ENCODE measurements around the gene PPP4R1.

Gene PPP4R1

DNA sequence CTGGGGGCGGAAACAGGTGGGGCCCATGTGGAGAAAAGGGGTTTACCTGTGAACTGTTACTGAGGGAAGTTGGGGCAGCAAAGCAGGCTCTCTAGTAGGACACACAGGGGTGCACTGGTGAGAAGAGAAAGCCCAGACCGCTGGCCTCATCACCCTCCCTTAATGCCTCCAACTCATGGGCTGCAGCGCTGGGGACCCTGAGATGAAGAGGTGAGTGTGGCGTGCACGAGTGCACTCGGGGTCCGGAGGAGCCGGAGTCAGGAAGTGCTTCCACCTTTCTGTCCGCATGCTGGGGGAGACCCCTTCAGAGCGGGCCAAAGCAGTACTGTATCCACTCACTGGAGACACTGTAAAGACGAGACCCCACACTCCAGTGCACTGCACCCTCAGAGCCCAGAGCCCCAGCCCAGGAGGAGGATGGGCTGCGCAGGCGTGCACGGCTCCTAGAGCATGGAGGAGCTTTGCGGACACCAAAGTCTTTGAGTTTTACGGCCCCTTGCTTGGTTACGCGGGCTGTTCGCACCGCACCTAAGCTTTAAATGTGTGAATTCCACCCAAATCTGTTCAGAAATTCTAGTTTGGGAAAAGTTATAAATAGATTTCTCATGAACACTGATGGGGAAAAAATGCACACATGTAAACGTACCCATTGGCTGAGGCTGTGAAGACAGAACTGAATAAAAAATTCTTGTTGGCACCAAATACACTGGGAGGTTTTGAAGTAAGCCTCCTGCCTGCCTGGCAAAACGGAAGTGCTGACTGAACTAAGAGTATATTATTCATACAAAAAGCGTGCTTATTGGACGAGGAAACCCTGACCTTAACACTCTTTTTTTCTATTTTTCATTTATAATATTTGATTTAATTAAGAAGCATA, 45.4 kb upstream of the PPP4R1 start:
- no peak for DNase-seq (ENCODE audit: low read depth in 1 of 2, low spot score in 1 of 2)
- TF ChIP-seq SPI1 (IDR thresholded peaks at IDR 0.05; ENCODE audit: borderline replicate concordance, low read depth) (no peak), POLR2AphosphoS5 (IDR thresholded peaks at IDR 0.05; ENCODE audit: low read depth) (no peak), CTCF (IDR thresholded peaks at IDR 0.05; ENCODE audit: insufficient read depth, low read length) (no peak), GABPA (IDR thresholded peaks at IDR 0.05; ENCODE audit: low read depth) (no peak)
- TF ChIP-seq, protein P1, sequence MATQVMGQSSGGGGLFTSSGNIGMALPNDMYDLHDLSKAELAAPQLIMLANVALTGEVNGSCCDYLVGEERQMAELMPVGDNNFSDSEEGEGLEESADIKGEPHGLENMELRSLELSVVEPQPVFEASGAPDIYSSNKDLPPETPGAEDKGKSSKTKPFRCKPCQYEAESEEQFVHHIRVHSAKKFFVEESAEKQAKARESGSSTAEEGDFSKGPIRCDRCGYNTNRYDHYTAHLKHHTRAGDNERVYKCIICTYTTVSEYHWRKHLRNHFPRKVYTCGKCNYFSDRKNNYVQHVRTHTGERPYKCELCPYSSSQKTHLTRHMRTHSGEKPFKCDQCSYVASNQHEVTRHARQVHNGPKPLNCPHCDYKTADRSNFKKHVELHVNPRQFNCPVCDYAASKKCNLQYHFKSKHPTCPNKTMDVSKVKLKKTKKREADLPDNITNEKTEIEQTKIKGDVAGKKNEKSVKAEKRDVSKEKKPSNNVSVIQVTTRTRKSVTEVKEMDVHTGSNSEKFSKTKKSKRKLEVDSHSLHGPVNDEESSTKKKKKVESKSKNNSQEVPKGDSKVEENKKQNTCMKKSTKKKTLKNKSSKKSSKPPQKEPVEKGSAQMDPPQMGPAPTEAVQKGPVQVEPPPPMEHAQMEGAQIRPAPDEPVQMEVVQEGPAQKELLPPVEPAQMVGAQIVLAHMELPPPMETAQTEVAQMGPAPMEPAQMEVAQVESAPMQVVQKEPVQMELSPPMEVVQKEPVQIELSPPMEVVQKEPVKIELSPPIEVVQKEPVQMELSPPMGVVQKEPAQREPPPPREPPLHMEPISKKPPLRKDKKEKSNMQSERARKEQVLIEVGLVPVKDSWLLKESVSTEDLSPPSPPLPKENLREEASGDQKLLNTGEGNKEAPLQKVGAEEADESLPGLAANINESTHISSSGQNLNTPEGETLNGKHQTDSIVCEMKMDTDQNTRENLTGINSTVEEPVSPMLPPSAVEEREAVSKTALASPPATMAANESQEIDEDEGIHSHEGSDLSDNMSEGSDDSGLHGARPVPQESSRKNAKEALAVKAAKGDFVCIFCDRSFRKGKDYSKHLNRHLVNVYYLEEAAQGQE (IDR thresholded peaks at IDR 0.05; ENCODE audit: insufficient replicate concordance, low read depth), result no peak
- no peak overlapping the region for H3K4me3 ChIP-seq (replicated peaks; ENCODE audit: insufficient read depth, low read length)
- no peaks in the 10 kb centered on the region for H3K27me3 ChIP-seq (ENCODE audit: insufficient read depth, poor library complexity, severe bottlenecking)
- no peak overlapping the region for H3K27ac ChIP-seq (replicated peaks)

GRCh38 chr18:9658087-9658641, 43.8 kb upstream of the PPP4R1 start:
- H3K4me3 ChIP-seq (replicated peaks; ENCODE audit: insufficient read depth, low read length), result no peak overlapping the region
- DNase-seq (ENCODE audit: low read depth in 1 of 2, low spot score in 1 of 2), result no peak
- H3K27ac ChIP-seq (replicated peaks), result no peak overlapping the region
- no peak for TF ChIP-seq POLR2AphosphoS5 (IDR thresholded peaks at IDR 0.05; ENCODE audit: low read depth)
- no peak for TF ChIP-seq SPI1 (IDR thresholded peaks at IDR 0.05; ENCODE audit: borderline replicate concordance, low read depth)
- no peak for TF ChIP-seq GABPA (IDR thresholded peaks at IDR 0.05; ENCODE audit: low read depth)
- H3K27me3 ChIP-seq (ENCODE audit: insufficient read depth, poor library complexity, severe bottlenecking), result no peaks in the 10 kb centered on the region

- Histone ChIP-seq H3K27me3 (ENCODE audit: insufficient read depth, poor library complexity, severe bottlenecking) (no peaks in the 10 kb centered on the region), H3K27ac (replicated peaks) (no peak overlapping the region), H3K4me3 (replicated peaks; ENCODE audit: insufficient read depth, low read length) (no peak overlapping the region)
- DNase-seq (ENCODE audit: low read depth in 1 of 2, low spot score in 1 of 2), result no peak
- TF ChIP-seq GABPA (IDR thresholded peaks at IDR 0.05; ENCODE audit: low read depth) (no peak), POLR2AphosphoS5 (IDR thresholded peaks at IDR 0.05; ENCODE audit: low read depth) (no peak), CTCF (IDR thresholded peaks at IDR 0.05; ENCODE audit: insufficient read depth, low read length) (no peak), SPI1 (IDR thresholded peaks at IDR 0.05; ENCODE audit: borderline replicate concordance, low read depth) (no peak)
- TF ChIP-seq, protein P1 (IDR thresholded peaks at IDR 0.05; ENCODE audit: insufficient replicate concordance, low read depth), result no peak
These were observed 40.9 kb upstream of the PPP4R1 start for GRCh38 chr18:9655232-9655767.

- no peak for TF ChIP-seq GABPA (IDR thresholded peaks at IDR 0.05; ENCODE audit: low read depth)
- TF ChIP-seq, protein P1 (IDR thresholded peaks at IDR 0.05; ENCODE audit: insufficient replicate concordance, low read depth), result no peak
- TF ChIP-seq POLR2AphosphoS5 (IDR thresholded peaks at IDR 0.05; ENCODE audit: low read depth), result no peak
- no peak for TF ChIP-seq CTCF (IDR thresholded peaks at IDR 0.05; ENCODE audit: insufficient read depth, low read length)
- no peak for TF ChIP-seq SPI1 (IDR thresholded peaks at IDR 0.05; ENCODE audit: borderline replicate concordance, low read depth)
- H3K4me3 ChIP-seq (replicated peaks; ENCODE audit: insufficient read depth, low read length), result no peak overlapping the region
- H3K27ac ChIP-seq (replicated peaks), result no peak overlapping the region
- no peak for DNase-seq (ENCODE audit: low read depth in 1 of 2, low spot score in 1 of 2)
- no peaks in the 10 kb centered on the region for H3K27me3 ChIP-seq (ENCODE audit: insufficient read depth, poor library complexity, severe bottlenecking)
These were observed 39.0 kb upstream of the PPP4R1 start for GRCh38 chr18:9653390-9653789.

All from HL-60 (cell line).